Measurements from ENCODE around the gene PCGF2. TPM values are rescaled to one million over a fixed set of nuclear protein-coding genes. Genes with fewer than 3 reads are reported as not detected.

PCGF2 gene
- total RNA-seq, 4 donors from 2014 or later: 1.3 to 4.0 (median 1.6) TPM

DNA sequence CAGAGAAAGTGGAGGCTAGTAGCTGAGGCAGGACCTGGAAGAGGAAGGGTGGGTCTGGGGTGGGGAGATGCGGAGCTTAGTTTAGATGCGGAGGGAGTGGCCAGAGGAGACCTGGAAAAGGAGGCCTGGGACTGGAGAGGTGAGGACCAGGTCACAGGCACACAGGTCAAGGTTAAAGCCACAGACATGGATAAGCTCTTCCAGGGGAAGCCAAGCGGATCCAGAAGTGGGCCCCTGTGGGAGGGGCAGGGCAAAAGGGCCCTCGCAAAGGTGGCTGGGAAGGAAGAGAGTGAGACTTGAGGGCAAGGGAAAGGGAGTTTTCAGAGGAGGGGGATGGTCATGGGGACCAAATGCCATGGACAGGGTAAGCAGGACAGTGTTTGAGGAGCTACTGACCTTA lies 57.0 kb downstream of the PCGF2 start:
- H3K9me3 ChIP-seq: no peaks in the 10 kb centered on the region
- H3K27ac ChIP-seq: no peak overlapping the region
- H3K4me1 ChIP-seq: peaks cover 17 to 19% of the 10 kb centered on the region in 2 donors
- no peak overlapping the region for H3K4me3 ChIP-seq
- intact Hi-C loops (cut with DNase I; ENCODE audit: low total_unique reads): no loop called here
- no peak for ATAC-seq
- no peaks in the 10 kb centered on the region for H3K36me3 ChIP-seq
- in situ Hi-C loops (cut with MboI; ENCODE audit: low sequenced_read_pairs in 4 of 4): no loop called here
- TF ChIP-seq, protein P1, sequence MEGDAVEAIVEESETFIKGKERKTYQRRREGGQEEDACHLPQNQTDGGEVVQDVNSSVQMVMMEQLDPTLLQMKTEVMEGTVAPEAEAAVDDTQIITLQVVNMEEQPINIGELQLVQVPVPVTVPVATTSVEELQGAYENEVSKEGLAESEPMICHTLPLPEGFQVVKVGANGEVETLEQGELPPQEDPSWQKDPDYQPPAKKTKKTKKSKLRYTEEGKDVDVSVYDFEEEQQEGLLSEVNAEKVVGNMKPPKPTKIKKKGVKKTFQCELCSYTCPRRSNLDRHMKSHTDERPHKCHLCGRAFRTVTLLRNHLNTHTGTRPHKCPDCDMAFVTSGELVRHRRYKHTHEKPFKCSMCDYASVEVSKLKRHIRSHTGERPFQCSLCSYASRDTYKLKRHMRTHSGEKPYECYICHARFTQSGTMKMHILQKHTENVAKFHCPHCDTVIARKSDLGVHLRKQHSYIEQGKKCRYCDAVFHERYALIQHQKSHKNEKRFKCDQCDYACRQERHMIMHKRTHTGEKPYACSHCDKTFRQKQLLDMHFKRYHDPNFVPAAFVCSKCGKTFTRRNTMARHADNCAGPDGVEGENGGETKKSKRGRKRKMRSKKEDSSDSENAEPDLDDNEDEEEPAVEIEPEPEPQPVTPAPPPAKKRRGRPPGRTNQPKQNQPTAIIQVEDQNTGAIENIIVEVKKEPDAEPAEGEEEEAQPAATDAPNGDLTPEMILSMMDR (IDR thresholded peaks at IDR 0.05 in 4 of 5, conservative IDR thresholded peaks at IDR 0.05 in 1 of 5): no peak
- no peak for TF ChIP-seq POLR2A (IDR thresholded peaks at IDR 0.05)
- DNase-seq: no peak
- no peaks in the 10 kb centered on the region for H3K27me3 ChIP-seq

DNA sequence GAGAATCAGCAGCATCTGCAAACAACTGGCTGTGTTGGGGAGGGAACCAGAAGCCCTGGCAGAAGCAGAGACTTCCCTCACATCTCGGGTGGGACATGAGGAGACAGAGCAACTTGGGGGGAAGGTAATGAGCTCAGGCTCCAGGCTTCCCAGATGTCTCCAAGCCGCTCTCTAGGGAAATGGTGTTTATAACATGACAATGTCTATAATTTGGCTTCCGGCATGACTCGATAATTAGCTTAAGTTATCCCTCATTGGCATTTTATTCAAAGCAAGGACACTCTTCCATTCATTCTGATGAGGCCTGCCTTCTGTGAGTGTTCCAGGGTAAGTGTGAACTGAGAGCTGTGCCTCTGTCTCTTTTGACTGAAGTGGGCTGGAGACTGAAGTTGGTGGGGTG lies 57.8 kb downstream of the PCGF2 start:
- Histone ChIP-seq H3K9me3 (no peaks in the 10 kb centered on the region), H3K36me3 (no peaks in the 10 kb centered on the region), H3K4me1 (peaks cover 17 to 19% of the 10 kb centered on the region in 2 donors), H3K27me3 (no peaks in the 10 kb centered on the region), H3K27ac (no peak overlapping the region), H3K4me3 (no peak overlapping the region)
- intact Hi-C loops (cut with DNase I; ENCODE audit: low total_unique reads): no loop called here
- ATAC-seq (no peak), DNase-seq (no peak)
- TF ChIP-seq, protein P1 (IDR thresholded peaks at IDR 0.05 in 4 of 5, conservative IDR thresholded peaks at IDR 0.05 in 1 of 5): no peak
- TF ChIP-seq POLR2A (IDR thresholded peaks at IDR 0.05): no peak
- in situ Hi-C loops (cut with MboI; ENCODE audit: low sequenced_read_pairs in 4 of 4): no loop called here

- in situ Hi-C loops (cut with MboI; ENCODE audit: low sequenced_read_pairs in 4 of 4): no loop called here
- DNase-seq (no peak), ATAC-seq (no peak)
- H3K4me1 ChIP-seq: peaks cover 4 to 6% of the 10 kb centered on the region in 2 donors
- H3K27ac ChIP-seq: no peak overlapping the region
- H3K36me3 ChIP-seq: no peaks in the 10 kb centered on the region
- no peaks in the 10 kb centered on the region for H3K9me3 ChIP-seq
- no peaks in the 10 kb centered on the region for H3K27me3 ChIP-seq
- TF ChIP-seq, protein P1 (IDR thresholded peaks at IDR 0.05 in 4 of 5, conservative IDR thresholded peaks at IDR 0.05 in 1 of 5): no peak
- no peak for TF ChIP-seq POLR2A (IDR thresholded peaks at IDR 0.05)
- intact Hi-C loops (cut with DNase I; ENCODE audit: low total_unique reads): no loop called here
- no peak overlapping the region for H3K4me3 ChIP-seq
These were observed 60.9 kb downstream of the PCGF2 start for GRCh38 chr17:38687286-38687685.

GRCh38 chr17:38685491-38685890 lies 62.6 kb downstream of the PCGF2 start:
- TF ChIP-seq POLR2A (IDR thresholded peaks at IDR 0.05): no peak
- TF ChIP-seq, protein P1 (IDR thresholded peaks at IDR 0.05 in 4 of 5, conservative IDR thresholded peaks at IDR 0.05 in 1 of 5): no peak
- DNase-seq (no peak), ATAC-seq (no peak)
- Histone ChIP-seq H3K36me3 (no peaks in the 10 kb centered on the region), H3K27me3 (no peaks in the 10 kb centered on the region), H3K27ac (no peak overlapping the region), H3K4me3 (no peak overlapping the region), H3K4me1 (peaks cover 4 to 6% of the 10 kb centered on the region in 2 donors), H3K9me3 (no peaks in the 10 kb centered on the region)
- in situ Hi-C loops (cut with MboI; ENCODE audit: low sequenced_read_pairs in 4 of 4) (no loop called here), intact Hi-C loops (cut with DNase I; ENCODE audit: low total_unique reads) (no loop called here)

Small RNA genes within 50 kb of the gene (microRNA-seq; reads per million reads assigned to microRNA genes)
- 0 reads per million in 2 donors for gene MIR4726 (ENCODE audit: borderline replicate concordance in 2 of 2)
- 0 reads per million in 2 donors for gene MIR4734 (ENCODE audit: borderline replicate concordance in 2 of 2)

Other genes starting within 250 kb of the PCGF2 start
- gene SRCIN1, start 142.4 kb downstream of the PCGF2 start, total RNA-seq: under 1 TPM in 1 of 4 donors, not detected in 3; 0.24 TPM
- 1 to 10 TPM in 1 of 4 donors, under 1 TPM in 2, not detected in 1; 0.29 to 1.2 (median 0.75) TPM for gene EPOP, start 73.4 kb downstream of the PCGF2 start, total RNA-seq
- 10 to 100 TPM; 48.2 to 76.8 (median 56.3) TPM for gene MLLT6, start 43.1 kb downstream of the PCGF2 start, total RNA-seq
- gene CISD3, start 18.0 kb downstream of the PCGF2 start, total RNA-seq: 10 to 100 TPM; 10.0 to 25.8 (median 13.3) TPM
- 100 to 1,000 TPM; 211 to 334 (median 280) TPM for gene PSMB3, start 4.4 kb upstream of the PCGF2 start, total RNA-seq
- gene PIP4K2B, start 51.2 kb upstream of the PCGF2 start, total RNA-seq: 10 to 100 TPM; 57.2 to 97.0 (median 76.8) TPM
- gene CWC25, start 77.0 kb upstream of the PCGF2 start, total RNA-seq: 10 to 100 TPM in 3 of 4 donors, 1 to 10 TPM in 1; 9.1 to 14.4 (median 12.3) TPM
- gene RPL23, start 105.4 kb upstream of the PCGF2 start, total RNA-seq: 1,000 to 10,000 TPM in 1 of 4 donors, 100 to 1,000 TPM in 3; 878 to 1,126 (median 955) TPM
- gene LASP1, start 121.7 kb upstream of the PCGF2 start, total RNA-seq: 10 to 100 TPM; 10.7 to 24.1 (median 20.5) TPM
- gene FBXO47, start 219.1 kb upstream of the PCGF2 start, total RNA-seq: not detected

Measured in gastrocnemius medialis (tissue), 4 donors.